GM12874 (cell line): Measurements from ENCODE around the gene WNT3A.

Source experiments
- TF ChIP-seq, protein P1 (sequence below): IDR thresholded peaks from 2 replicates; pipeline ENCODE4 v1.5.1; 2011; ENCODE audit warnings: low read depth, mild to moderate bottlenecking, control low read depth, low read length, moderate library complexity; ENCODE audit not compliant: insufficient read depth

WNT3A gene

GRCh38 chr1:228010921-228011320, 4.1 kb downstream of the WNT3A start:
- TF ChIP-seq, protein P1, sequence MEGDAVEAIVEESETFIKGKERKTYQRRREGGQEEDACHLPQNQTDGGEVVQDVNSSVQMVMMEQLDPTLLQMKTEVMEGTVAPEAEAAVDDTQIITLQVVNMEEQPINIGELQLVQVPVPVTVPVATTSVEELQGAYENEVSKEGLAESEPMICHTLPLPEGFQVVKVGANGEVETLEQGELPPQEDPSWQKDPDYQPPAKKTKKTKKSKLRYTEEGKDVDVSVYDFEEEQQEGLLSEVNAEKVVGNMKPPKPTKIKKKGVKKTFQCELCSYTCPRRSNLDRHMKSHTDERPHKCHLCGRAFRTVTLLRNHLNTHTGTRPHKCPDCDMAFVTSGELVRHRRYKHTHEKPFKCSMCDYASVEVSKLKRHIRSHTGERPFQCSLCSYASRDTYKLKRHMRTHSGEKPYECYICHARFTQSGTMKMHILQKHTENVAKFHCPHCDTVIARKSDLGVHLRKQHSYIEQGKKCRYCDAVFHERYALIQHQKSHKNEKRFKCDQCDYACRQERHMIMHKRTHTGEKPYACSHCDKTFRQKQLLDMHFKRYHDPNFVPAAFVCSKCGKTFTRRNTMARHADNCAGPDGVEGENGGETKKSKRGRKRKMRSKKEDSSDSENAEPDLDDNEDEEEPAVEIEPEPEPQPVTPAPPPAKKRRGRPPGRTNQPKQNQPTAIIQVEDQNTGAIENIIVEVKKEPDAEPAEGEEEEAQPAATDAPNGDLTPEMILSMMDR = no peak

GRCh38 chr1:228011721-228012311, 5.0 kb downstream of the WNT3A start:
- TF ChIP-seq, protein P1 = no peak

DNA sequence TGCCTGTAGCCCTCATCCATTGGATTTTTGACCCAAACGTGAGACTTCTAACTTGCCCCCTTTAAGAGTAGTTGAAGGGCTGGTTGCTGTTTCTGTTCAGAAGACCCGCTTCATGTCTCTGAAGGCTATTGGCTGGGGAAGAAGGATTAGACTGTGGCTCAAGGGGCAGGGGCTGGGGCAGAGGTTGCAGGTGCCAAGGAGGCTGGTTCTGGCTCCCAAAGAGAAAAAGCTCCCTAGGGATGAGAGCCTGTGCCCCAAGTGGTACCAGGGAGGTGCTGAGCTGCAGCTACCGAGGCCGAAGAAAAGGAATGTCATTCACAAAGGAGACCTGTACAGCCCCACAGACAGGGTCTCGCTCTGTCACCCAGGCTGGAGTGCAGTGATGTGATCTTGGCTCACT, 5.8 kb downstream of the WNT3A start:
- TF ChIP-seq, protein P1 = no peak

DNA sequence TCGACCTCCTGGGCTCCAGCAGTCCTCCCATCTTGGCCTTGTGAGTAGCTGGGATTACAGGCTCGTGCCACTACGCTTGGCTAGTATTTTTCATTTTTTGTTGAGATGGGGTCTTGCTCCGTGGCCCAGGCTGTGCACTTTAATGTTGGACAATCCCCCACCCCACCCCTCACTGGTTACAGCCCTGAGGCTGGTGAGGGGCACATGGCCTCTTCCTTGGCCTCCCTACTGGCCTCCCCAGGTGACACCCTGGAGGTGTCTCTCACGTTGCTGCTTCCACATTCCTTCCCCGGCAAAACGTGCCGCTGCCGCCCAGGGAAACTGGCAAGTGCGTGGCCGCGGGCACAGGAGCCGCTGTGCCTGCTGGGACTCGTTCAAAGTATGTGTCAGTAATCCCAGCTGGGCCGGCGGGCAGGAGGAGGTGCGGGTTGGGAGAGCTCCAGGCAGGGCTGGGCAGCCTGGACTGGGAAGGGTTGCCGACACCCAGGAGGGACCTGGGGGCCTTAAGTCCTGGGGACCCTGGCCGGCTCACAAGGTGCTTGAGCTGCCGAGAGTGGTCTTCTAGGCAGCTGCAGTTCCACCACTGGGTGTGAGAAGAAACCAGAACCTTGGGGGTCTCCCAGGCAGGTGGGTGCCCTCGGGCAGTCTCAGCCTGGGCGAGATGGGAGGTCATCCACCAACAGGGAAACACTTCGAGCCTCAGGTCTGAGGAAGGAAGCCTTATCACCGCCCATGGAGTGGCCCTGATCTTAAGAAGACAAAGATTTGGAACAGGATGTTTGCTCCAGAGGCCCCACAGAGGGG, 6.5 kb downstream of the WNT3A start:
- TF ChIP-seq, protein P1 = no peak

DNA sequence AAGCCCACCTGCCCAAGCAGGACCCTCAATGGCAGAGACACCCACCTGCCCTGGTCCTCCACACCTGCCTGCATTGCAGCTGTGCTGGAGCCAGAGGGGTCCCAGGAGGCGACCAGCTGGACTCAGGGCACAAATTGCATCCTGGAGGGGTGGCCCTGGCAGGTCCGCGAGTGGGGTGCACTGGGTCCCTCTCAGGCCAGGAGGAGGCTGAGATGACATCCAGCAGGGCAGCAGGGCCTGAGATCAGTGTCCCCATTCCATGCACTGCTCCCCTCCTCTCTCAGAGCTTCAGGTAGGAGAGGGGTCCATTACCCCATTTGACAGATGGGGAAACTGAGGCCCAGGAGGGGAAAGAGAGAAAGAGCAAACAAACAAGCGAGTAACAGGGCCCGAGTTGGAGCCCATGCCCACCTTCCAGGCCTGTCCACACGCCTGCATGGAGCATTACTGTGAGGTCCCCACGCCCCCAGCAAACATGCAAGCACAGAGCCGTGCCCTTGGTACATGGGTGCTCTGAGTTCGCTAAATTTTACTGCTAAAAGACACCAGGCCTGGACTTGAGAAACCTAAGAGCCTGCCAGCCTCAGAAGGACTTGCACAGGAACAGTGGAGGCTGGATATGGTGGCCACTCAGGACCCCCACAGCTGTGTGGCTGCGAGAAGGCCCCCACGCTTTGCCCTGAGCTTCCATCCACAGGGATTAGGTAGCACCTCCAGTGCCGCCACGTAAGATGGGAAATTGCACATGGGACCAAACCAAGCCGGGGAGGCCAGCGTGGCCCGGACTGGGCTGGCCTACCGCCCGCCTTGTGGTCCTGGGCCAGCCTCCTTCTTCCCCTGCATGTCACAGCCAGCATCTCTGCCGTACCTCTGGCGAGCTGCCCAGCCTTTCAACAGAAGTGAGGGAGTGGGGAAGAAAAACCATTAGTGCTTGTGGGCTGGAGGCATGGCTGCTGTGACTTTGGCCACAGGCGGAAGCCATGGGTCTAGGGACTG, 7.4 kb downstream of the WNT3A start:
- TF ChIP-seq, protein P1 = no peak

DNA sequence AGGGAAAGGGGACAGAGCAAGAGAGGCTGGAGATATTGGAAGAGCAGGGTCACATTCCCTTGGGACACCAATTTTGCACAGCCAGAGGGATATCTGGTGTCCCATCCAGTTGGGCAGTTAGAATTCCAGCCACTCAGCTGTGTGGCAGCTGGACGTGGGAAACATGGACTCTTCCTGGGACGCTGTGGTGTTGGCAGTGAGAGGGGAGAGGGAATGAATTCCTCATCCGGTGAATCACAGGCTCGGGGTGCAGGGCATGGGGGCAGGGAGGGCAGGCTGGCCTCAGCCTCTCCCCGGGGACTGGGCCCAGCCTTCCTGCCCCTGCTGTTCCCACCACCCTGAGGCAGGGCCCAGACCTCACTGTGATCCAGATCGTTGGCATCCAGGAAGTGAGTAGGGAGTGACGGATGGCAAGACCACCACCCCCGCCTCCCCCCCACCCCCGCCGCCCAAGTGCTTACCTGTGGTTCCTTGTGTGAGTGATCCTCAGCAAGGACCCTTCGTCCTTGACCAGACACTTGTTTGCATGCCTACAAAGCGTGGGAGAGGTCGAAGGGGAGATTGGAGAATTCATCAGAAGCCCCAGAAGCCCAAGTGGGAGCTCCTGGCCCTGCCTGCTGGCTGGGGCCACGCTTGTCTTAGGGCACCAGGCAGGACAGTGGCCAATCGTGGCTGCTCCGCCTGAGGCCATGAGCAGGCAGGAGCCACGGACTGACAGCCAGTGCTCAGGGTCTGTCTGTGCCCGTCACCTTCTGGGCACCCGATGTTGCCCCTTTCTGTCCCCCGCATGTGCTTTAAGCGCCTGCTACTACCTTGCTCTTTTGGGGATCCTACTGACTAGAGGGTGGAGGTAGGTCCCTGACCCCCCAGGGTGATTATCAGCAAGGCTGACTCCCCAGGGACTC, 8.7 kb downstream of the WNT3A start:
- TF ChIP-seq, protein P1 = no peak
